Measurements from ENCODE around the gene AKAP3.

DNA sequence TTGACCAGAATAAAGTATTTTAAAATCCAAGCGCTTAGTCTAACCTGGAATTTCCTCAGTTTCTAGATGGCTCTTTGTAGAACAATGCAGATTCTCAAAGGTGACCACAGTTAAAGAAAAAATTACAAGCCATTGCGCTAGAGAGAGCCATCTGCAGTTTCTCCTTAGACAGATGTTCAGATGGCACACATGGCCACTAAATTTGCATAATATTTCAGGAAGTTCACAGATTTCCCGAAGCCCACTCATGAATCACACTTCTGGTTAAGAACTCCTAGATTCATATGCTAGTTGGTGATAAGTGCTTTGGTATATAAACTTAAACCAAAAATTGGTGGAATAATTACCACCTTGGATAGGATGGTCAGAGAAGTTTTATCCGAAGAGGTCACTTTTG lies 749 bp downstream of the AKAP3 start:
- TF ChIP-seq, protein P1, sequence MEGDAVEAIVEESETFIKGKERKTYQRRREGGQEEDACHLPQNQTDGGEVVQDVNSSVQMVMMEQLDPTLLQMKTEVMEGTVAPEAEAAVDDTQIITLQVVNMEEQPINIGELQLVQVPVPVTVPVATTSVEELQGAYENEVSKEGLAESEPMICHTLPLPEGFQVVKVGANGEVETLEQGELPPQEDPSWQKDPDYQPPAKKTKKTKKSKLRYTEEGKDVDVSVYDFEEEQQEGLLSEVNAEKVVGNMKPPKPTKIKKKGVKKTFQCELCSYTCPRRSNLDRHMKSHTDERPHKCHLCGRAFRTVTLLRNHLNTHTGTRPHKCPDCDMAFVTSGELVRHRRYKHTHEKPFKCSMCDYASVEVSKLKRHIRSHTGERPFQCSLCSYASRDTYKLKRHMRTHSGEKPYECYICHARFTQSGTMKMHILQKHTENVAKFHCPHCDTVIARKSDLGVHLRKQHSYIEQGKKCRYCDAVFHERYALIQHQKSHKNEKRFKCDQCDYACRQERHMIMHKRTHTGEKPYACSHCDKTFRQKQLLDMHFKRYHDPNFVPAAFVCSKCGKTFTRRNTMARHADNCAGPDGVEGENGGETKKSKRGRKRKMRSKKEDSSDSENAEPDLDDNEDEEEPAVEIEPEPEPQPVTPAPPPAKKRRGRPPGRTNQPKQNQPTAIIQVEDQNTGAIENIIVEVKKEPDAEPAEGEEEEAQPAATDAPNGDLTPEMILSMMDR (IDR thresholded peaks at IDR 0.05; ENCODE audit: insufficient read depth, low read depth, low read length), result no peak
- TF ChIP-seq EZH2 (IDR thresholded peaks at IDR 0.05; ENCODE audit: insufficient read depth, low read length), result no peak
